T follicular helper cell (primary cell): ENCODE measurements around the gene NCBP1.
"Not testable (repeated sequence)": the region's sequence is repeated elsewhere in the genome, so short reads cannot be mapped to it uniquely, and the experiment has no call there.

Experiments used
- DNase-seq: peaks from one replicate; pipeline ENCODE4 v3.0.0-alpha.2; 2020; ENCODE audit warnings: low read depth
- total RNA-seq, 2 experiments: gene quantifications; one replicate each; lab custom pipeline; 2026; lab: John Stamatoyannopoulos, UW

NCBP1 gene
- total RNA-seq = 82.6 to 132 reads per million in 2 experiments

- peak; percentile 91 for DNase-seq
Observed at GRCh38 chr9:97632985-97633858, at the start of gene NCBP1, which contains the start of gene TSTD2. Gene NCBP1, plus strand, starts transcription at chr9:97633821. Its CDS starts 61 bp downstream, at chr9:97633882. Gene TSTD2, minus strand, starts transcription at chr9:97633368. Its CDS starts 5,806 bp downstream, at chr9:97627562.

GRCh38 chr9:97584778-97585177 is 48.8 kb upstream of the NCBP1 start:
- DNase-seq = not testable (repeated sequence)

GRCh38 chr9:97586909-97587308 is 46.7 kb upstream of the NCBP1 start:
- not testable (repeated sequence) for DNase-seq

GRCh38 chr9:97591535-97591934 is 42.1 kb upstream of the NCBP1 start:
- no peak for DNase-seq

GRCh38 chr9:97592126-97592525 is 41.5 kb upstream of the NCBP1 start:
- no peak for DNase-seq

GRCh38 chr9:97593960-97594359 is 39.7 kb upstream of the NCBP1 start:
- DNase-seq = no peak

- no peak for DNase-seq
Observed at GRCh38 chr9:97594381-97594921, 39.2 kb upstream of the NCBP1 start.

- no peak for DNase-seq
Observed at GRCh38 chr9:97596906-97597305, 36.7 kb upstream of the NCBP1 start.

GRCh38 chr9:97598461-97599288 is 34.9 kb upstream of the NCBP1 start:
- peak; percentile 57 for DNase-seq

- DNase-seq = no peak
Observed at GRCh38 chr9:97599314-97599846, 34.2 kb upstream of the NCBP1 start.

GRCh38 chr9:97600531-97601227 is 32.9 kb upstream of the NCBP1 start:
- no peak for DNase-seq

- DNase-seq = no peak
Observed at GRCh38 chr9:97601228-97601898, 32.3 kb upstream of the NCBP1 start.

GRCh38 chr9:97602430-97602829 is 31.2 kb upstream of the NCBP1 start:
- no peak for DNase-seq

GRCh38 chr9:97604901-97605645 is 28.5 kb upstream of the NCBP1 start:
- no peak for DNase-seq

GRCh38 chr9:97615439-97616072 is 18.1 kb upstream of the NCBP1 start:
- DNase-seq = peak; percentile 41

GRCh38 chr9:97617939-97618416 is 15.6 kb upstream of the NCBP1 start:
- no peak for DNase-seq

- DNase-seq = not testable (repeated sequence)
Observed at GRCh38 chr9:97620063-97620462, 13.6 kb upstream of the NCBP1 start.

- not testable (repeated sequence) for DNase-seq
Observed at GRCh38 chr9:97622483-97622882, 11.1 kb upstream of the NCBP1 start.

GRCh38 chr9:97623946-97624345 is 9.7 kb upstream of the NCBP1 start:
- DNase-seq = no peak
